ENCODE measurements around the gene SBDS.

SBDS gene

GRCh38 chr7:66939325-66939724 is 56.1 kb downstream of the SBDS start:
- no peaks in the 10 kb centered on the region for H3K36me3 ChIP-seq (ENCODE audit: control insufficient read depth, insufficient read depth, low read length)
- H3K4me1 ChIP-seq (ENCODE audit: control insufficient read depth, insufficient read depth, low read length), result no peaks in the 10 kb centered on the region
- no peak for DNase-seq (ENCODE audit: low read depth, low spot score)
- no peak overlapping the region for H3K27ac ChIP-seq (ENCODE audit: low read length)
- no CpG with 5 or more reads among the region's 4 CpGs for WGBS (ENCODE audit: insufficient coverage, insufficient read length)
- no peaks in the 10 kb centered on the region for H3K9me3 ChIP-seq (ENCODE audit: control insufficient read depth, insufficient read depth, low read length)
- H3K4me3 ChIP-seq (ENCODE audit: low read length), result no peak overlapping the region
- H3K27me3 ChIP-seq (ENCODE audit: control insufficient read depth, insufficient read depth, low read length), result no peaks in the 10 kb centered on the region

GRCh38 chr7:66937940-66938339 is 57.4 kb downstream of the SBDS start:
- WGBS (ENCODE audit: insufficient coverage, insufficient read length), result no CpG with 5 or more reads among the region's 4 CpGs
- no peaks in the 10 kb centered on the region for H3K36me3 ChIP-seq (ENCODE audit: control insufficient read depth, insufficient read depth, low read length)
- no peak overlapping the region for H3K27ac ChIP-seq (ENCODE audit: low read length)
- no peaks in the 10 kb centered on the region for H3K4me1 ChIP-seq (ENCODE audit: control insufficient read depth, insufficient read depth, low read length)
- no peaks in the 10 kb centered on the region for H3K27me3 ChIP-seq (ENCODE audit: control insufficient read depth, insufficient read depth, low read length)
- DNase-seq (ENCODE audit: low read depth, low spot score), result no peak
- no peak overlapping the region for H3K4me3 ChIP-seq (ENCODE audit: low read length)
- no peaks in the 10 kb centered on the region for H3K9me3 ChIP-seq (ENCODE audit: control insufficient read depth, insufficient read depth, low read length)
